Hematopoietic multipotent progenitor cell treated with erythropoietin and hydrocortisone succinate and interleukin-3 and kit ligand, for 6 days (in vitro differentiated cells): ENCODE data around the gene C11orf58.

ENCODE experiments used
- DNase-seq: peaks from one replicate; pipeline ENCODE4 v3.0.0-alpha.2; 2015

Gene C11orf58

DNA sequence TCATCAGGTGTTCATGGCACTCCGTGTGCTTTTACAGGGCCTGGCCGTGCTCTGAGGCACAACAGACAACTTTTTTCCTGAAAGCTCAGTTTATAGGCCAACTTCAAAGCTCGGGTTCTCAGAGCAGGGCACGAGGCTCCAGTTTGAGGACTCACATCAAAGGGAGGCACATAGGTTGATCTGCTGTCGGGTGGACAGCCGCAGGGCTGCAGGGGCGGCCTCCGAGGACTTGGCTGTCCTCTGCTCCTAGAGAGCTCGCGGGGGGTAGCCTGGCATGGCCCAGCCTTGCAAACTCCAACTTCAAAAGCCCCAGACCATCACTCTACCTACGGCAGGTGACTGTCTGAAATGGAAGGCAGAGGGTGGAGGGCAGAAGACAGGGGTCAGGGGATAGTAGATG, 31.6 kb downstream of the C11orf58 start:
- DNase-seq = no peak

DNA sequence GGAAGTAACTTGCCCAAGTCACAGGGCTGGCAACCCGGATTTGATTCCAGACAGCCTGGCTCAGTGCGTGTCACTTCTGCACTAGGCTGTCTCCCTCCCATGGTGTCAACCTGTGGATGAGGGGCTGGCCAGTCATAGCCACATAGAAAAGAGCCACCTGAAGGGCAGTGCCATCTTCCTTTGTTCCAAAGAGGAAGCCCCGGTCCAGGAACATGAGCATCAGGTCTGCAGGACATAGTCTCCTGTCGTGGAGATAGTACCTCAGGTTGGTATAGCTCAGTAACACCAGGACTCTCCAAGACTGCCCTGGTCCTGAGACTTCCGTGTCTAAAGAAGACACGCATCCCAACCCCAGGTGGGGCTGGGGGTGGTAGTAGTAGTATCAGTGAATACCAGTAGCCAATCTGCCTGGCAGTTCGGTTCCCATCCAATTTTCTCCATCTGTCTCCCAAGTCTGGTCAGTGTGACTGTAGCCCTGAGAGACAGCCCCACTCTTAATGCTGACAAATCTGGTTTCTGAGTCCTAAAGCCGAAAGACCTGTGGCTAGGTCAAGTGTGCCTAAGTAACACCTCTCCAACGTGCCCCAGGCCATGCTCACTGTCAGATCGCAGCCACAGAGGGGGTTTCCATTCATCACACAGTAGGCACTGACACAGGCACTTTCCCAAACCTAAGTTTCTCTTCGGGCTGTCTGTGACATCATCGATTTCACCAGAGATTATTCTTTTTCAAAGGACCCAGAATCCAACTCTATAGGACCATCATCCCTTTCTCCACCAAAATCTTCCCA, 33.1 kb downstream of the C11orf58 start:
- DNase-seq = no peak

DNA sequence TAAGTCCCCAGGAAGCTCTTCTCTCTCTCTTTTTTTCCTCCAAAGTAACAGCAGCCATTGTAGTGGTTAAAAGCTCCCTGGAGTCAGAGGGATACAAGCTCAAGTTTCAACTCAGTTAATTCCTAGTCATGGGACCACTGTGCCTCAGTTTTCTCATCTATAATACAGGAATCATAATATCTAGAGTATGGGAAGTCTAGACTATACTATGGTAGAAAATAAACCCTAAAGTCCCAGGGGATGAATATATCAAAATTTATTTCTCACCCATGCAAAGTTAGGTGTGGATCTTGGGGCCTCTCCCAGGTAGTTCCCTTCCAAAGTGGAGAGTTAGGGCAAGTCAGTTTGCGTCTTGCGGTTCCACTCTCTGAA, 33.7 kb downstream of the C11orf58 start:
- DNase-seq = no peak

DNA sequence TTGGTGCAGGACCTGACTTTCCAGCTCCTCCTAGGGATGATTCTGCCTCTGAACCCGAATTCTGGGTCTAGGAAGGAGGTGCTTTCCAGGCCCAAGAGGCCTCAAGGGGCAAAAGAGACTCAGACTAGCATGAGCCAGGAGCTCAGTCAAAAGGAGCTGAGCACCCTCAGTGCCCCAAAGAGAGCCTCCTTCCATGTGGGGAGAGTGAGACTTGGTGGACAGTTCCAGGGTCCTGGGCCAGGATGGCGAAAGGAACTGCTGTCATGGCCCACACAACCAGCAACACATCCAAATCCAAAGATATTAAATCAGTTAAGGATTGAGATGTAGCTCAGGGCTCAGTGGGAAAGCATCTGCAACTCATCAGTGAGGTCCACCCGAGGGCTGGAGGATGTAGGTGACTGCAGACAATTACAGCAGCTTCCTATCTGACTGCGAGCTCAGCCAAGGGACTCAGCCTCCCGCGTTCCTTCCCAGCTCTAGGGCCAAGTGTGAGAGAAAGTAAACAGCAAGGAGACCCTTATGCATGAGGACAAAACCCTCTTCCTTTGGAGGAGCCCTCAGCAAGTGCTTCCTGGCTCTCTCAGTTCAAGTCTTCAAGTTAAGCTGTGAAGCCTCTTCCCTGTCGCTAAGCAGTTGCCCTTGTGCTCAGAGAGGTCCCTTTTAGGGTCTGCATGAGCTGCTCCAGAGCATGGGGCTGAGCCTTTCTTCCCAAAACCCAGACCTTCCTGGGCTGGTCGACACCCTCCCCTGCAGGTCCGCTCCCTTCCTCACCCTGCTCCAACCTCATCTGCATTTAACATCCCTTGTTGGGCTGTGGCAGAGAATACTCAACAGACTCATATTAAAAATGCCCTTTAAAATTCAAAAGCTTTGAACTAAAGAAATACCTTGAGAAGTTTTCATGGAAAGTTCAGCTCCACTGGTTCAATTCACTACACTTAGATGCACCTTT, 35.8 kb downstream of the C11orf58 start:
- DNase-seq = no peak

DNA sequence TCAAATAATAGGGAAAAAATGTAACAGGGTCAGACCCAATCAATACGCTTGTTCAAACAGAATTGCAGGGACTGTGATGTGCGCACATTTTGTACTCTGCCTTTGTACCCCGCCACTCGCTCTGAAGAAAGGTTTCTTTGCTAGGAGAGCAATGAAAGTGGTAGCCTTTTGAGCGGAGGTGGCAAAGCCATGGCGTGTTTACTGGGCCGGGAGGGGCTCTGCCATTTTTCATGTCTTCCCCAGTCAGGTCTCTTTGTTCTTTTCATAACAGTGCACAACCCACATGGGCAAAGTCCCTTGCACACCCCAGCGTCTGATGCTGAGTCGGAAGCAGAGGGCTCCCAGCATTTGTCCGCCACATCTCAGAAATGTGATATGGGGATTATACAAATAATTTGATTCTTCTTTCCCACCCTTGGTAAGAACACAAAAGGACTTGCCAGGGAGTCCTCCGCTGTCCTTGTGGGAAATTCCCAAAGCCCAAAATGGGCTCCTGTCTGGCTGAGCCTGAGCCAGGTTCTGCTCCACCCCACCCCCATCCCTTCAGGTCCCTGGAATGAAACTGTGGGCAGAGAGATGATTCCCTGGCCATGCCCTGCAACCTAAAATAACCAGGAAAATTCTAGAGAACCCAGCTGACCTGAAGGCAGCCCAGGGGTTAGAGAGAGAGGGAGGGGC, 36.6 kb downstream of the C11orf58 start:
- DNase-seq = no peak

DNA sequence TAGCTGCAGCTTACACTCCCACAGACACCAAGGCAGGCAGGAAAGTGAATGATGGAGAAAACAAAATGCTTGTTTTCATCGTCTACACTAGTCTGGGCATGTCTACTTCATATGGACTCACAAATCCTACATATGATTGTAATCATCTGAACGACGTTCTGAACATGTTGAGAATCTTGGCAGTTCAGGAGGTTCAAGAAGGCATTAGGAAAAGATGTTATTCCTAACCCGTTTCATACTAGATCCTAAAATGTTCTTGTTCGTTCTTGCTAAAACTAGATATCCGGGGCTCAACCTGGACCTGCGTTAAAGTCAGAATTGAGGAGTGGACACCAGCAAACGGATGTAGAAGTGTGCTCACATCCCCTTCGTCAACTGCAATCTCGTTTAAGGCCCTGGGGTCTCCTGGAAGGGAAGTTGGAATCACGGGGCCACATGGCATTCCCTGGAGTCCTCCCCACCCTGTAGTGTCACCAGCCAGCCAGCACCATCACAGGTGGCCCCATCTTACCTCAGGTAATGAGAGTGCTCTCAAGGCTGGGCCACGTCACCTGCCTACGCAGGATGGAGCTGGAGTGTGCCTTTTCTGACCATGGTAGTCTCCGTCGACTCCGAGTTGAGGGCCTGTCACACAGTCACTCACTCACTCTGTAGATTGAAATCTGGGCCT, 37.3 kb downstream of the C11orf58 start:
- no peak for DNase-seq

- DNase-seq = no peak
Observed at GRCh38 chr11:16776711-16777612, 38.5 kb downstream of the C11orf58 start.

DNA sequence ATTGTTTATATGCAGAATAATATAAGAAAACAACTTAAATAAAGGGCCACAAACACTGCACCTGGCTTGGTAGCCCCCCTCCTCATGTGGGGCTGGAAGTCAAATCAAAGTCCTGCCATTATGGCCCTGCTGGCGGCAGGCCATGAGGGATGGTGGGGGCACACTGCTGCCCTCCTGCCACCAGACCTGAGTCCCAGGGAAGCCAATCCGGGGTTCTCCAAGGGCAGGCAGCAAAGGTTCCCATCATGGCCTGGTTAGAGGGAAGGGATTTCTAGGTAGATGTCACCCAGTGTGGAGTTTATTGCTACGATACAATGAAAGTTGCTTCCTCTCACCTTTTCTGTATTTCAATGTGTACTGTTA, 39.1 kb downstream of the C11orf58 start:
- no peak for DNase-seq

DNA sequence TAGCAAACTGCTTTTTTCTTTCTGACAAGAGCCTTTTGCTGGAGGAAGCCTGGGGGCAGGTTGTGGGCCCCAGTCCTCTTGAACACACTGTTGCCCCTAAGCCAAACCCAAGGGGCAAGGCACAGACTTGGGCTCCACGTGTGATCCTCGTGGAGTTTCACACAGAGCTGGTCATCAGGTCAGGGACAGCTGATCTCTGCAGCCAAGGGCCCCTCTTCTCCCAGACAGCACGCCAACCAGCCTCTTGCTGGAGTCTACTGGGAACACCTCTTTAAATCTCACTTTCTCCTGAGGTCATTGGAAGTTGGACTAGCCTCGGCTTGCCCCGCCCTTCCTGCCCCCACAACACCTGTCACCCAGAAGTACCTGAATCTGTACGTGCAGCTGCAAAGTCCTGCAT, 39.8 kb downstream of the C11orf58 start:
- DNase-seq = no peak

GRCh38 chr11:16778876-16779275, 40.4 kb downstream of the C11orf58 start:
- DNase-seq = no peak

DNA sequence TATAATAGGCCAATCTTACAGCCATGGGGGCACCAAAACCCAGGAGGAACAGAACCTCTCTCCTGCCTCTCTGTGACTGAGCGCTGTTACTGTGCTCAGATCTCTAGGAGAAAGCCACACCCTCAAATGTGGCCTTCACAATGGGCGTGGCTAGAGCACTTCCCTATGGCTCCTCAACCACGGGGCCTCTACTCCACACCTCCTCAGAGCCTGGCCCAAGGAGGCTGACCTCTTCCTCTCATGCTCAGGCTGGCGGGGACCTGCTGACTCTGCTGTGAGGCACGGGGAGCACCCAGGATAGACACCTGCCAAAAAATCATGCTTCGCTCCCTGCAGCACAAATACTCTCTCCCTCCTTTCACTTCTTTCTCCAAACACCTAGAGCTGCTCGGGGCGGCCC, 41.0 kb downstream of the C11orf58 start:
- peak; percentile 83 for DNase-seq

DNA sequence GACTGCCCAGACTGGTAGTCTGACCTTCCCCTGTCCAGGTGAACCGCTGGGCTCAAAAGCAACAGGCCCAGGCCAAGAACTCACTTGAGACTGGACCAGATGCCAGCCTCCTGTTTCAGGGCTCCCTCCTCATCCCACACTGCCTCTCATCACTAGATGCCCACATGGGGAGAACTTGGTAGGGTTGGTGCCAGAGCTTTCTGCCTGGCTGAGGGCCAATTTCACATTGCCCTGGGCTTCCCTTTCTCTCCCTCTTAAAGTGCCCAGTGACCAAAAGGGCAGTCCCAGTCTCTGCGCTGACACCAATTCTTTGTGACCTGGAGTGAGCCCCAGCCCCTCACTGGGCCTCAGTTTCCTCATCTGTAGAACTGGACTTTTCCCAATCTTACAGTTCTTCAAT, 41.7 kb downstream of the C11orf58 start:
- no peak for DNase-seq

DNA sequence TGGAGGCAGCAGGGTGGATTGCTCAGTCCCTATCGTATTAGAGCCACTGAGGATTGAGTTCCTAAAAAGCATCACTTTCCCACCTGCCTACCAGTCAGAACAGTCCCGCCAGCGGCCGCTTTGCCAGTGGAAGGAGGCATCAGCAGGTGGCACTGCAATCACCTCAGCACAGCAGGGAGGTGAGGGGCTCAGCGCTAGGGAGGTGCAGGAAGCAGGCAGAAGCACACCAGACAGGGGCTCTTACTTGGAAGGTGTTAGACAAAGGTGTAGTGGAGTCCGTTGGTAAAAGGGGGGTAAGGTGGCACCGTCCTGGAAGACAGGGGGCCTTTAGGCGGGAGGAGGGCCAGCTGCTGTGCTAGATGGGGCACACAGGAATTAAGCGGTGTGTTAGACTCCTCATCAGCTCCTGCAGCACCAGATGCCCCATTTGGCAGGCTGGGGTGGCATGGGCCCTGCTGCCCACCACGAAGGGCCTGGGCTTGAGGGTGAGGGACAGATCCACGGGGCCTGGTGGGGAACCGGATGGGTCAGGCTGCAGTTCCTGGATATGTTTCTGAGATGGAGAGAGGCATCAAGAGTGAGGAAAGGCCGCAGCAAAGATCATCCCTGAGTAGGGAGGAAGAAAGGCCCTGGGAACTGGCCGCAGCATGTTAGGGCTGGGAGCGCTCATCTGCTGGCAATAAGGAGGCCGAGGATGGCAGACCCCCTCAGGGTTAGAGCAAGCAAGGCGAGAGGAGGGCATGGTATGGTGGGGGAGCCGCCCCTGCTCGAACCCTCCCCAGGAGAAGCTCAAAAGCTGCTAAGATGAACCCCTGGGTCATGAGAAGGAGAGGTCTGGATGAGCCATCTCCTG, 42.5 kb downstream of the C11orf58 start:
- DNase-seq = no peak

- no peak for DNase-seq
Observed at GRCh38 chr11:16781936-16782919, 43.8 kb downstream of the C11orf58 start.

DNA sequence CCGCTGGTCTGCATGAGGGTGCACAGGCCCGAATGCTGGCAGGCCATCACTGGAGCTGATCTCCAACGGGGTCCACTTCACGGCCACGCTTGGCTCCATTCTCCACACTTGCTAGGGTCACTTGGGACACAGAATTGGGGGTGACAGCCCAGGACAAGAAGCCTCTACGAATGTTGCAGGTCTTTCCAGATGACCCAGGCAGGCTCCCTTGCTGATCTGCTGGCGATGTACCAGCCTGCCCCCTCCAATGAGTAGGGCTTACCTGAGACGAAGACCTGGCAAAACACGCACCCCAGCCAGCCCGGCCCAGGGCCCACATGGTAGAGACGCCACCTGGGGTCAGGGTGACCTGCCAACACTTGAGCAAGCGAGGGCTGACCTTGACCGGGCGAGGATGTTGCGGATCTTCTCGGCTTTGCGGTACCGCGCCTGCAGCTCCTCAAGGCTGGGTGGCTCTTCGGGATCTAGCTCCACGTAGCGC, 44.9 kb downstream of the C11orf58 start:
- DNase-seq = no peak

- DNase-seq = no peak
Observed at GRCh38 chr11:16784097-16784496, 45.6 kb downstream of the C11orf58 start.

DNA sequence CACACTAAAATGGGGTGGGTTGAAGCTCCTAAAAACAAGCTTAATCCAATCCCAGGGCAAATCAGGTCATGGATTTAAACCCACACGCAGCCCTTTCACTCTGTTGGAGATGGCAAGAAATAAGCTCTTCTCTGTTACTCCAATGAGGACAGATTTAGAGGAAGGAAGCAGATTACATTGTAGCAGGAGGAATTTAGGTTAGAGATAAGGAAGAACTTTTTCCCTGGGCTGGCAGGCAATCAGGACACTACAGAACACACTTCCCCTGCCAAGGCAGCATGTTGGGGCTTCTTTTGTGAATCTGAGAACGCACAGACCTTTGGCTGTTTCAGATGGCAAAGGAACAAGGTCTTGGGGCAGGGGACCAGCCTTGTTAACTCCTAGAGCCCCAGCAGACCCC, 46.2 kb downstream of the C11orf58 start:
- no peak for DNase-seq

DNA sequence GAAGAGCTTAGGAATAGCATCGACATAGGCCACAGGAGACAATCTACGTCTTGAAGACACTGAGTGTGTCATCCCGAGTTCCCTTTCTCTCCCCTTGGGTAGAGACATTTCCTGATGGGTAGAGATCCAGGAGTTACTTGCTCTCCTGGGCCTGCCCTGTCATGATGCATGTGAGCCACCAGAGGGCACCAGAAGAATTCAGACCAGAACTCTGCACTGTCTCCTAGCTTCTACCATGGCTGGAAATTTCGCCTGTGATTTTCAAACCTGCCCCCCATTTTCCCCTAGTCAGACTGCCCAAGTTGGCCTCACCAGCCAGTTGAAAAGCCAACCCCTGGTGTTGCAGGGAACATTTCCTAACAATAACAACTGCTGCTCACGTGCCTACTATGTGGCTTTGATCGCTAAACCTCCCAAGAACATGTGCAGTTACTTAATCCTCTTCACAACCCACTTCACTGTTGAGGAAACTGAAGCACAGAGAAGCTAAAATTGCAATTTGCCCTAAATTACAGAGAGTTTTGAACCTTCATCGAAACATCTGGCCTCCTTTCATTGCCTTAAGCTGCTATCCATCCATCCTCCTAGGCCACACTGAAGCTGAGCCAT, 47.2 kb downstream of the C11orf58 start:
- DNase-seq = peak; percentile 81

DNA sequence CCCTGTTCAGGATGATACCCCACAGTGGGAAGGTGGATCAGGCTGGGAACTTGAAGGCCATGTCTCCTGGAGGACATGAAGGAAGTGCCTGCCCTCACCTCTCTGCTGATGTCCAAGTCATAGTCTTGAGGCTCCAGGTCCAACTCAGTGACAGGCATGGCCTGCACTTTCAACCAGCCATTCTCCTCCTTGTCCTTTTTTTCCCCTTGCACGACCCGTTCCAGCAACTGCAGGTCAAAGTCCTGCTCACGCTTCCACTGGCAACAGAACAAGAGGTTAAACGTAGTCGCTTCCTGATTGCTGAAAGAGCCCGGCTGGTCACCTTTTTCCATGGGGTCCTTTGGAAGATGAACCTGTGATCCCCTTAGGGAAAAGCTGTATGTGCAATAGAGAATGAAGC, 47.7 kb downstream of the C11orf58 start:
- no peak for DNase-seq
